GM19438 (cell line): Measurements from ENCODE around the gene FANCF.
"Not testable (repeated sequence)": the region's sequence is repeated elsewhere in the genome, so short reads cannot be mapped to it uniquely, and the experiment has no call there.

Experiments used
- ATAC-seq: cut with Tn5 transposase; IDR thresholded peaks from one replicate; pipeline ENCODE4 v1.9.1; 2021; ENCODE audit warnings: low read depth; ENCODE audit not compliant: unreplicated experiment

FANCF gene, protein sequence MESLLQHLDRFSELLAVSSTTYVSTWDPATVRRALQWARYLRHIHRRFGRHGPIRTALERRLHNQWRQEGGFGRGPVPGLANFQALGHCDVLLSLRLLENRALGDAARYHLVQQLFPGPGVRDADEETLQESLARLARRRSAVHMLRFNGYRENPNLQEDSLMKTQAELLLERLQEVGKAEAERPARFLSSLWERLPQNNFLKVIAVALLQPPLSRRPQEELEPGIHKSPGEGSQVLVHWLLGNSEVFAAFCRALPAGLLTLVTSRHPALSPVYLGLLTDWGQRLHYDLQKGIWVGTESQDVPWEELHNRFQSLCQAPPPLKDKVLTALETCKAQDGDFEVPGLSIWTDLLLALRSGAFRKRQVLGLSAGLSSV

DNA sequence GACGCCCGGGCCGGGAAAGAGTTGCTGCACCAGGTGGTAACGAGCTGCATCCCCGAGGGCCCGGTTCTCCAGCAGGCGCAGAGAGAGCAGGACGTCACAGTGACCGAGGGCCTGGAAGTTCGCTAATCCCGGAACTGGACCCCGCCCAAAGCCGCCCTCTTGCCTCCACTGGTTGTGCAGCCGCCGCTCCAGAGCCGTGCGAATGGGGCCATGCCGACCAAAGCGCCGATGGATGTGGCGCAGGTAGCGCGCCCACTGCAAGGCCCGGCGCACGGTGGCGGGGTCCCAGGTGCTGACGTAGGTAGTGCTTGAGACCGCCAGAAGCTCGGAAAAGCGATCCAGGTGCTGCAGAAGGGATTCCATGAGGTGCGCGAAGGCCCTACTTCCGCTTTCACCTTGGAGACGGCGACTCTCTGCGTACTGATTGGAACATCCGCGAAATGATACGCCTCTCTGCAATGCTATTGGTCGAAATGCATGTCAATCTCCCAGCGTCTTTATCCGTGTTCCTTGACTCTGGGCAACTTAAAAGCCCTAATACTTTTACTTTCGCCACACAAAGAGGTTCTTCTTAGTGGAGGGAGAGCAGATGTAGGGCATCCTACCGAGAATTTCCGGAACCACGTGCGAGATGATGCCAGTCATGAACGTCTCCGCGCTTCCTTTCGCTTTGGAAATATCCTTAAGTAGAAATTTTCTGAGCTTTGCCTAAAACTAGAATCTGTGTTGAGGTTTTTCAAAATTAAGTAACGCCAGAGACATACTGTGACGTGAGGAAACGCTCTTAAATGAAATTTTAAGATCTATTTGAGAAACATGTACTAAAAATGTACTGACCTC, at the start of gene FANCF:
FANCF (minus strand) TSS at position 376 of the 840 bp plus-strand sequence; CDS start at position 363, 13 bp downstream.
- ATAC-seq = peak; percentile 96

DNA sequence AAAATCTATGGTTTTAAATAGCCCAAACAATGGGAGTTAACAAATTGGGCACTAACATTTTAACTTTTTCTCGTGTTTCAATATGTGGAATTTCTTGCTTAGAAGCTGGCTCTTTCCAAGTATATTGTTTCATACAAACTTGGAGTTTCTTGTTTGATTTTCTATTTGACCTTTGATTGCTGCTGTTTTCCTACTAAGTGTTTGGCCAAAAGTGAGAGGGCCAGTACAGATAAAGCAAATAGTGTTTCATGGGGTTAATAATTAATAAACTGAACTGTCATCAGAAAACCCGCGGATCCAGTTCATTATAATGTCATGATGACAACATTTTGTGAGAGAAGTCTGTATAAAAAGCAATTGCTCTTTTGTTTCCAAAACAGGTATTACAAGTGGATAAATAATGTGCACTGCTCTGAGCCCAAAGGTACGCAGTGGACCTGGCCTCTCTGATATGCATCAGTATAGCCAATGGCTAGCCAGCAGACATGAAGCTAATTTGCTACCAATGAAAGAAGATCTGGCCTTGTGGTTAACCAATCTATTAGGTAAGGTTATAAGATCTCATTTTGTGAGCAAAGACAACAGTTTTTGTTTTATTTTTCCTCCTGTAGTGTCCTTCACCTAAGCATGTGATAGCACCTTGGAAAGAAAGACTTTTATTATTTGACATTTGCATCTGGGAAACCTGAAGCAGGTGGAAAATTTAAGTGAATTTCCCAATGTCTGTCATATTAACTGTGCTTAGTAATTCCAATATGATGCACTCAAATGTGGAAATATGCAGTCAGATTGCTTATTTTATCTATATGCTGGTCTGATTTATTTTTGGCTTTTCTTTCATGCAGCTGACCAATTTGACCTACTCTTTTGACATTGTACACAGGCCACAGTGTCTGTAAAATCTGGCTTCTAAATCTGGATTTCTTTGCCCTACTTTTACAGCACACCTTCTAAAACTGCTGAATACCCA, 49.1 kb upstream of the FANCF start:
- ATAC-seq = no peak

DNA sequence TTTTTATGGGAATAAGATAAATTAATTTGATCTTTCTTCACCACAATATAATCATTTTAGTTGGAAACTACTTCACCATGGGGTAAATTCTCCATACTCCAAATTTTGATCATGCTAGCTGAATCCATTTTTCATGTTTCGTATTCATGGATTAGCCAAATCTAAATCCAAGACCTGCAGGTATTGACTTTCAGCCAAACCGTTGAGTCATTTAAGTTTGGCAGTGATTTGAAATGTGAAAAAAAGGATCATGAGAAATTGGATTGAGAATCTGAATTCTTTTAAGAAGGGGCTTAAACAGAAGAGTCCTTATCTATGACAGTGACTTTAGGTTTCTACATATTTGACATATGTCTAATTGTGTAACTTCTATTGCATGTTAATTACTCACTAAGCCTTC, 46.1 kb upstream of the FANCF start:
- ATAC-seq = no peak

DNA sequence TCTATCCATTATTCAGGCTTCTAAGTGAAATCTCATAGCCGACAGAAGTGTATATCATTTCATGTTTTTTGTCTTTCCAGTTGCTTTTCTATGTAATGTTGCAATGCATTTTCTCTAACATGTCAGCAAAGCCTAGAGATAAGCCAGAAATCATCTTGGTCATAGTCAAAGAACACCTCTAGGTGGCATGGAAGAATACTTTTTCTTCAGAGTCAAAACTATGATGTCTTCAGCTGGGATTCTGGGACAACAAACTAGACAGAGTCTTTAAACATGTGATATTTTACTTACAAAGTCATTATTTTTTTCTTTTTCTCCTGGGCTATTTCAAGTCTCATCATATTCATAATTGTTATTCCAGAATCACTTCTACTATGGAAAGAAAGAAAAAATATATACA, 45.2 kb upstream of the FANCF start:
- ATAC-seq = no peak

DNA sequence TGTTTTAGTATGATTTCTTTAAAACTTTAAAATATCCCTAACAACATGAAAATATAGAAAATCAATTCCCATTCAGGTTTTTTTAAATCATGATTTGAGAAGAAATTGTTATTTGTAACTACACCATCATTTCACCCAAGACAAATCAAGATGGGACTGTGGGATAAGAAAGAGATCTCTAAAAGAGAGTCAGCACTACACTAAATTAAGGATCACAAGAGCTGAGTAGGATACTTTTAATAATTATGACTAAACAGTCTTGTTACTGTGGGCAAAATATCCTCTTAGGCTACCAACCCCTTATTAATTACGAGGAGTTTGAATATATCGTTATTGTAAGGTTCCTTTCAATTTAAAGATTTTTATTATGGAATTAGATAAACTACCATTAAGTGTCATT, 43.7 kb upstream of the FANCF start:
- no peak for ATAC-seq

DNA sequence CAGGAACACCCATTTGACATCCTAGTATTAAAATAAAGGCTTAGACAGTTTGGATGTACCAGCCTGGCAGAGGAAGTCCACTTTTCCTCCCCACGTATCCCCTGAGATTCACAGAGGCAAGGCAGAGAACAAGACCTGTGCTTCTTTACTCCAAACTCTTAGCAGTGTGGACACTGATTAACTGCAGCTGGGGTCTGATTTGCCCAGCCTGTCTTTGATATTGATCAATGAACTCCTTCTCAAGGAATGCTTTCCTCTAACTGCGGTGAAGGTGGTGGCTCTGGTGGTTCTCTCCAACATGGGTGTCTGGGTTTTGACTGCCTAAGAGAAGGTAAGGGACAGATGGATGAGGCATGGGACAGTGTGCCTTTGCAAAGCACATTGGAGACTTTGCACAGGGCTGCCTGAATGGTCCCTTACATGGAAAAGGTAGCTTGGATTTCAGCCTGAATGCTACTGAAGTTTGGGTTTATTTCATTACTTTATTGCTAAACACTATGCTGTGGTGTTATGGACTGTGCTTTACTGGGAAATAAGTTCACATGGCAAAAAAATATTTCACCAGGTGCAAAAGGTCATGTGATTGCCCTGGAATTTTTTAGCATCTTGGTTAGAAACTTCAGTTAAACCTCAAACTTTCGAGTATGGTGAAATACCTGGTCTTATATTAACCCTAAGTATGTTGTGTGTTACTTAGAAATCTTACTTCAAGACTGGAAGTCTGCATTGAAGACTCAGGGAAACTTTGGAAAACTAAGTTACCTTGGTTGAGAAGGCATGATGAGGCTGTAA, 42.6 kb upstream of the FANCF start:
- ATAC-seq = peak; percentile 38

DNA sequence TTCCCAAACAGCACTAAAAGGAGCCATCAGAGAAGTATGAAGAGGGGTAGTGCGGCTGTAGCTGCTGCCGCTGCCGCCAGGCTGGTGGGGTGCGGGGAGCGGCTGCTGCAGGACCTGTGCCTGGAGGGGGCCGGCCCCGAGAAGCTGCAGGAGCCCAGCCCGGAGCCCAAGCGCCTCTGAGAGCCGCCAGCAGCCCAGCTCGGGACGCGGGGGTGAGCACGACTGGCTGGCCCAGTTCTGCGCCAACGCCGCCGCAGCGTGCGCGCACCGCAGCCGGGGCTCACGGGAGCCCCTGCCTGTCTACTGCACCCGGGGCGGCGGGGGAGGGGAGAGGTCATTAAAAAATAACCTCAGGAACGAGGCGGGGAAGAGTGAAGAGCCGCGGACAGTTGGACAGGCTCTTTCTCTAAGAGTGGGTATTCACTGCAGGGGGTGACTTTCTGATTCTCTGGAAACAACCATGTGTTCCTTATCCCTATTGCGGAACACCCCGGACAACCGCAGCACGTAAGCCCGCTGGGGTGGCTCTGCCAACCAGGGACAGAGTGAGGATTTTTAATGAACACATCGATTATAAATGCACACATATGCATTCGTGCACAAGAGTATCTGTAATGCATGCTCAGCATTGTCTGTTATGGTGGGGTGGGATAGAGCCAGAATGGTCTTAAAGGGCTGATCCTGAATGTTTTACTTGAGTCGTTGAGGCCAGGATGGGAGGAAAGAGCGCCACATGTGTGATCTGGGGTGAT, 41.2 kb upstream of the FANCF start:
- peak; percentile 50 for ATAC-seq

DNA sequence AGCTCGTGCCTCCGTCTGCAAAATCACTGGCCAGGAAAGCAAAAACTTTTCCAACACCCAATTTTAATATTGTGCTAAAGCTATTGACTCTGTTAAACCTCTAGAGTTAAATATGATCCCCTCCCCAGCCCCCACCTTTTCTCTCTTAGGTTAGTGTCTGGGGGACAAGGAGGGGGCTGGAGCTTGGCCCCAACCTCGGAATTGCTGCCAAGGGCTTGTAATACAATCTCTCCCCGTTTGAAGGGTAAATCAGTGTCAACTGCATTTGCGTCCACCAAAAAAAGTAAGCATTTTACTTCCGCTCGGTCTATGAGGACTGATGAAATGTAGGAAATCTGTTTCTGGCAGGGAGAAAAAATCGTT, 40.7 kb upstream of the FANCF start, which contains the start of gene GAS2:
GAS2 (plus strand) TSS at position 287 of the 363 bp plus-strand sequence. CDS start 8,259 bp downstream, outside the sequence.
- ATAC-seq = peak; percentile 20

DNA sequence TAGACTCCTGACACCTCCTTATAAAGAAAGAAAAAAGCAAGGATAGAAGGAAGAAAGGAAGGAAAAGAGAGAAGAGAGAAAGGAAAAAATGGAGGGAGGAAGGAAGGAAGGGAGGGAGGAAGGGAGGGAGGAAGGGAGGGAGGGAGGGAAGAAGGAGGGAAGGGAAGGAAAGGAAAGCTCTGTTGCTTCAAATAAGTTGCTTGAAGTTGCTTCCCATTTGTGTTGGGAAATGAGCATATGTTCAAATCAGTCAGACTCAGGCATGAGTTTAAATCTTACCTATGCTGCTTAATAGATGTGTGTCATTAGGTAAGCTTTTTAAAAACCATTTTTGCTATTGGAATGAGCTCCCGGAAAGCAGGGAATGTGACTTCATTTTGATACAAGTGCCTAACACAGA, 34.2 kb upstream of the FANCF start:
- no peak for ATAC-seq

DNA sequence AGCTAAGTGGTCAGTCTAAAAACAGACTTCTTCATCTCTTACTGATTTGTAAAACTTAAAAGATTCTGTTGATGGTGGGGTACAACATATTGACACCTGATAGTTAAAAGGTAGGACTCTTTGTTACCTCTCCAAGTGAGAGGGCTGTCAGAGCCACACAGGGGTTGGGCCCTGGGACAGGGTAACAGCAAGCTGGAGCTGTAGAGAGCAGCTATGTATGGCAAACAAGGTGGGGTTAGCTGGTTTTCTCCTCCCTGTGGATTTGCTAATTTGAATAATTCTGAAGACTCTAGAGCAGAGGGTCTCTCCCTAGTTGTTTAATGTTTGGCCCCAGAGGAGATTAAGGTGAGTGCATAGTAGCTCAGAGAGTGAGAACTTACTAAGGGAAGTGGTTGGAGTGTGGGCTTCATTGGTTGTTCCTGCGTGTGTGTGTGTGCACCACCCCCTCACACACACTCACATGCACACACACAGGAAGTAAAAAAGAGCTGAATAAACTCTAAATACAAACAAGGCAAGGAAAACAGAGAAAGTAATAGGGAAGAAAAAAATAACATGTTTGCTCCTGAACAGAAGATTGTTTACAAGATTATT, 31.6 kb upstream of the FANCF start:
- peak; percentile 96 for ATAC-seq

DNA sequence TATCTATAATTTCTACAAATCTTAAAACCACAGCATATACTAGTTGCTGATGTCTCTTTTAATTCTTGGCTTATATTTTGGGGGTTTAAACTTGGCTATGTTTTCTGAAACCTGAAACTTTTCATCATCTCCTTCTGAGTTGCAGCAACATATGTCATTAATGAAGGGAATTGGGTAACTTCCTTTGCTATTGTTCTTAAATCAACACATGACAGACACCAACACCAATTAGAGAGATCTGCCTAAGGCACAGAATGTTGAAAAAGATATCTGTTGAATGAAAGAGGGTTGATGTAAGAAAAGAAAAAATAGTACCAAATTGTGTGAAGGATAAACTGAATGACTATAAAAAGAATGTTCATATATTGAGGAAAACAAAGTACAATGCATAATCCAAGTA, 30.5 kb upstream of the FANCF start:
- ATAC-seq = no peak

DNA sequence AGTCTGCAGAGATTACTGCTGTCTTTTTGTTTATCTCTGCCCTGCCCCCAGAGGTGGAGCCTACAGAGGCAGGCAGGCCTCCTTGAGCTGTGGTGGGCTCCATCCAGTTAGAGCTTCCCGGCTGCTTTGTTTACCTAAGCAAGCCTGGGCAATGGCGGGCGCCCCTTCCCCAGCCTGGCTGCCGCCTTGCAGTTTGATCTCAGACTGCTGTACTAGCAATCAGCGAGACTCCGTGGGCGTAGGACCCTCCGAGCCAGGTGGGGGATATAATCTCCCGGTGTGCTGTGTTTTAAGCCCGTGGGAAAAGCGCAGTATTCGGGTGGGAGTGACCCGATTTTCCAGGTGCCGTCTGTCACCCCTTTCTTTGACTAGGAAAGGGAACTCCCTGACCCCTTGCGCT, 26.7 kb upstream of the FANCF start:
- ATAC-seq = not testable (repeated sequence)

DNA sequence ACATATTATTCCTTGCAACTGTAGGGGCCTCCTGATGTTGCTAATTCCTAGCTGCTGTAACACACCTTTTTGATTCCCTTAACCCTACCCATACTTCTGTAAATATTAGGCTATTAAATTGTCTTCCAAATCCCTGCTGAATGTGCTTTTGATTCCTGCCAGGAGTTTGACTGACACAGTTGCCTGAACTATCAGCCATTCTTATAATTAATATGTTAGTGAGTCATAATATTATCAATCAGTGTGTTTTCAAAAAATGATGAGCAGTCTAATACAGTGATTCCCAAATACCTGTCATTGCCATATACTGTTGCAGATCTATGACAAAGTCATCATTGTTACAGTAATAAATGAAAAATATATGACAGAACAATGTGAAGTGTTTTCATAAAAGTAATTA, 15.9 kb upstream of the FANCF start:
- no peak for ATAC-seq

DNA sequence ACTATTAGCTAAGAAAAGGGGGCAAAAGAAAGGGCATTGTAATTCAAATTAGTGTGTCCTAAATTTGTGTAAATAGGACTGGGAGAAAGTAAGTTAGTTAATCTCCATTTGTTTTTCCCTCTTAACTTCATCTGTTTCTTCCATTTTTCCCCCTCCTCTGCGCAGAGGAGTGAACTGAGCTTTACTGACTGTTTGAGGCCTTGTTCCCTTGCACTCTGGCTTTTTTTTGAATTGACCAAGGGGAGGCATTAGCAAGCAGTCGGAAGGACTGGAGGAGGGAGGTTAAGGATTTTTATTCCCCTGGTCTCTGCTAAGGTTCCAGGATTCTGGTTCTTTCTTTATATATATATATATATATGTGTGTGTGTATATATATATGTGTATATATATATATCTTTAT, 15.2 kb upstream of the FANCF start:
- ATAC-seq = no peak

DNA sequence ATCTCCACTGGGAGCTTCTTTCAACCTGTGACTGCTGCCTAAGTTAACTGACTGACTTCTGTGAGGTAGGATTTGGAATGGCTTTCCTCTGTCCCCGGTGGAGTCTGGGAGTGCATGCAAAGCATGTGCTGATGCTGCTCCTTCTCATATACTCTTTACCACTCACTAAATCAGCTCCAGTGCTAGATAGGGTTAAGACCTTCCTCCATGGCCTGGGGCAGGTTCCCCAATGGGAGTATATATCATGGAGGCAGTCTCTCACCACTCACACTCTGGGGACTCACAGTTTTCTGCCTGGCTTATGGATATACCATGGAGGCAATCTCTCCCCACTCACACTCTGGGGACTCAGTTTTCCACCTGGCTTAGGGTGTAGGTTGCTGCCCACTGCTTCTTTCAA, 10.1 kb upstream of the FANCF start:
- ATAC-seq = no peak

DNA sequence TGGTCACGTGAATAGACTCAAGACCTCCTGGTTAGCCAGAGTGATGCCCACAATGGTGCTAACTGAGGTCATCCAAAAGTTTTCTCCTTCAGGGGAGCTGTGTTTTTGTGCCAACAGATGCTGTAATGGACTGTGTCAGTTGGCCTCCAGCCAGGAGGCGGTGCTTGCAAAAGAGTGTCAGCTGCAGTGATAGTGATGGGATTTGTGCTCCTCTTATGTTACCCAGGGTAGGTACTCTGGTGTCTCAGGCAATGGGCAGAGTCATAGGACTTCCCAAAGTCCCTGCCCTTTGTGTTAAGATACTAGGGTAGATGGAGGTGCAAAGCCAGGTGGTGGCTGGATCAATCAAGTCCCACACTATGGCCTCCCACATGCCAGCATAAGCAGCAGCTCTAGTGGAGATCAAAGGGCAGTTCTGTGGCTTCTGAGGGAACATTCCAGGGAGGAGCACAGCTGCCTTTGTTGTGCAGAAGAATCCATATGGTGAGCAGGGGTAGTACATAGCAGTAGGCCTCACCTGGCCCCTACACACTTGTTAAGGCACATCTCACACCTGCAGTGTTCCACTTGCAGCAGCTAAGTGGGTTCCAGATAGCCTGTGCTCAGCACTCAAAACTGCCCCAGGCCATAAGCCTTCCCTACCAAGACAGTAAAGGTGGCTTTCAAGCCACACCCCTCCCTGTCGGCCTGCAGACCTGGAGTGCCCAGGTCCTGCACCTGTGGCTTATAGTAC, 9.4 kb upstream of the FANCF start:
- ATAC-seq = no peak

DNA sequence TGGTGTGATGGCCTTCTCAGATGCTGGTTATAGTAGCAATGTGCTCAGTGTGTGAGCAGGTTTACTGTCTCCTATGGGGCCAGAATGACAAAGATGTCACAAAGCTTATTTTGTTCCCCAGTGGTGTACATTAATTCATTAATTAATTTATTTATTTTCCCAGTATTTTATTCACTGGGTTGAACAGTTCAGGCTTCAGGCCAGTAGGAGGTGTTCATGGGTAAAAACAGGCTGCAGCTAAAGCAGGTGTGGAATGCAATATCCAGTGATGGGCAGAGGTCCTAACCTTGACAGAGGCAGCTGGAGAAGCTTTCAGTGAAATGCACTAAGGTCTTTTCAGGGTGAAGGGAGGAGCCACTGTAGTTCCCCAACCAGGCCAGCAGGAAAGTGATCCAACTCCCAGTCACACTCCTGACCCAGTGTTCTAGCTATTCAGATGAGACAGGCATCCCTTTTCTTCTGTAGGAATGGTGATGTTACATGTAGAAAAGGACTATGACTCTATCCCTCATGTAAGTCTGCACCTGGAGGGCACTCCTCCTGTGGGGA, 7.8 kb upstream of the FANCF start:
- no peak for ATAC-seq

DNA sequence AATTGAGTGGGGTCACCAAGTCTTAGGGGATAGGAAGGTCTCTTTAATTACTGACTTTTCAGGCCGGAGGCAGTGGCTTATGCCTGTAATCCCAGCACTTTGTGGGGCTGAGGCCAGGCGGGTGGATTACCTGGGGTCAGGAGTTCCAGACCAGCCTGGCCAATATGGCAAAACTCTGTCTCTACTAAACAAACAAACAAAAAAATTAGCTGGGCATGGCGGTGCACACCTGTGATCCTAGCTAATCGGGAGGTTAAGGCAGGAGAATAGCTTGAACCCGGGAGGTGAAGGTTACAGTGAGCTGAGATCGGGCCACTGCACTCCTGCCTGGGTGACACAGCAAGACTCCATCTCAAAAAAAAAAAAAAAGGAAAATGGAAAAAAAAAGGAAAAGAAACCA, 1.8 kb upstream of the FANCF start:
- ATAC-seq = no peak
